HG03280 (cell line): ENCODE data around the gene AHCTF1.

Experiments used
- ATAC-seq: cut with Tn5 transposase; IDR thresholded peaks from one replicate; pipeline ENCODE4 v1.9.1; 2021; ENCODE audit warnings: mild to moderate bottlenecking, moderate library complexity; ENCODE audit not compliant: unreplicated experiment

The AHCTF1 gene

GRCh38 chr1:246931549-246932365 lies at the start of gene AHCTF1:
Gene AHCTF1 (minus strand): TSS chr1:246931948. CDS start chr1:246918370, 13,578 bp downstream.
- peak; percentile 84 for ATAC-seq

- no peak for ATAC-seq
Measured at GRCh38 chr1:246978785-246979184, 47.0 kb upstream of the AHCTF1 start.

- no peak for ATAC-seq
Measured at GRCh38 chr1:246978281-246978680, 46.5 kb upstream of the AHCTF1 start.

GRCh38 chr1:246971969-246972368 lies 40.2 kb upstream of the AHCTF1 start:
- ATAC-seq: no peak

- no peak for ATAC-seq
Measured at GRCh38 chr1:246971090-246971721, 39.5 kb upstream of the AHCTF1 start.

GRCh38 chr1:246969621-246970020 lies 37.9 kb upstream of the AHCTF1 start:
- ATAC-seq: no peak

GRCh38 chr1:246966502-246966901 lies 34.8 kb upstream of the AHCTF1 start:
- no peak for ATAC-seq

- peak; percentile 50 for ATAC-seq
Measured at GRCh38 chr1:246959944-246960693, 28.4 kb upstream of the AHCTF1 start.

- ATAC-seq: no peak
Measured at GRCh38 chr1:246954126-246954525, 22.4 kb upstream of the AHCTF1 start.

GRCh38 chr1:246951413-246951812 lies 19.7 kb upstream of the AHCTF1 start:
- no peak for ATAC-seq

- ATAC-seq: no peak
Measured at GRCh38 chr1:246949956-246950355, 18.2 kb upstream of the AHCTF1 start.

- ATAC-seq: no peak
Measured at GRCh38 chr1:246947255-246947654, 15.5 kb upstream of the AHCTF1 start.

- no peak for ATAC-seq
Measured at GRCh38 chr1:246946366-246946765, 14.6 kb upstream of the AHCTF1 start.

- ATAC-seq: no peak
Measured at GRCh38 chr1:246934765-246935164, 3.0 kb upstream of the AHCTF1 start.

GRCh38 chr1:246933893-246934292 lies 2.1 kb upstream of the AHCTF1 start:
- no peak for ATAC-seq

- ATAC-seq: no peak
Measured at GRCh38 chr1:246932366-246932700, 585 bp upstream of the AHCTF1 start.

GRCh38 chr1:246930830-246931548 lies 759 bp downstream of the AHCTF1 start:
- ATAC-seq: peak; percentile 36

GRCh38 chr1:246925997-246926626 lies 5.6 kb downstream of the AHCTF1 start:
- no peak for ATAC-seq

- ATAC-seq: no peak
Measured at GRCh38 chr1:246923900-246924299, 7.8 kb downstream of the AHCTF1 start.

GRCh38 chr1:246923482-246923881 lies 8.3 kb downstream of the AHCTF1 start:
- no peak for ATAC-seq

GRCh38 chr1:246921481-246921880 lies 10.3 kb downstream of the AHCTF1 start:
- no peak for ATAC-seq
